Fibroblast of lung (primary cell): ENCODE data around the gene BTAF1.

Experiments
- EZH2 ChIP-seq: IDR thresholded peaks from 2 replicates; pipeline ENCODE4 v1.5.1; 2012; ENCODE audit warnings: low read length, control low read depth, mild to moderate bottlenecking; ENCODE audit errors: missing control alignments
- TF ChIP-seq, protein P1 (sequence below), 2 donors: IDR thresholded peaks in 1 of 2; conservative IDR thresholded peaks in 1 of 2; 1 replicate in 1 of 2; 2 replicates in 1 of 2; pipeline ENCODE4 v1.5.1; 2011 to 2012; ENCODE audit warnings: low read length in 2 of 2, control low read depth in 1 of 2, inconsistent platforms in 1 of 2, low read depth in 1 of 2, mild to moderate bottlenecking in 1 of 2

DNA sequence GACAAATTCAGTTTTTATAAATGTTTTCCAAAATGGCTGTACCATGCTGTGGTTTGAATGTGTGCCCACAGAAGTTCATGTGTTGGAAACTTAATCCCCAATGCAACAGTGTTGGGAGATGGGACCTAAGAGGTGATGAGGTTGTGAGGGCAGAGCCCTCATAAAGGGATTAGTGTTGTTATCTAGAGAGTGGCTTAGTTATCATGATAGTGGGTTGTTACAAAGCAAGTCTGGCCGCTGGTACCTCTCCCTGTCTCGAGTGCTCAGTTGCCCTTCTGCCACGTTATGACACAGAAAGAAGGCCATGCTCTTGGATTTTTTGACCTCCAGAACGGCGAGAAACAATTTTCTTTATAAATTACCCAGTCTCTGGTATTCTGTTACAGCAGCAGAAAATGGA, 119.0 kb downstream of the BTAF1 start:
- TF ChIP-seq, protein P1, sequence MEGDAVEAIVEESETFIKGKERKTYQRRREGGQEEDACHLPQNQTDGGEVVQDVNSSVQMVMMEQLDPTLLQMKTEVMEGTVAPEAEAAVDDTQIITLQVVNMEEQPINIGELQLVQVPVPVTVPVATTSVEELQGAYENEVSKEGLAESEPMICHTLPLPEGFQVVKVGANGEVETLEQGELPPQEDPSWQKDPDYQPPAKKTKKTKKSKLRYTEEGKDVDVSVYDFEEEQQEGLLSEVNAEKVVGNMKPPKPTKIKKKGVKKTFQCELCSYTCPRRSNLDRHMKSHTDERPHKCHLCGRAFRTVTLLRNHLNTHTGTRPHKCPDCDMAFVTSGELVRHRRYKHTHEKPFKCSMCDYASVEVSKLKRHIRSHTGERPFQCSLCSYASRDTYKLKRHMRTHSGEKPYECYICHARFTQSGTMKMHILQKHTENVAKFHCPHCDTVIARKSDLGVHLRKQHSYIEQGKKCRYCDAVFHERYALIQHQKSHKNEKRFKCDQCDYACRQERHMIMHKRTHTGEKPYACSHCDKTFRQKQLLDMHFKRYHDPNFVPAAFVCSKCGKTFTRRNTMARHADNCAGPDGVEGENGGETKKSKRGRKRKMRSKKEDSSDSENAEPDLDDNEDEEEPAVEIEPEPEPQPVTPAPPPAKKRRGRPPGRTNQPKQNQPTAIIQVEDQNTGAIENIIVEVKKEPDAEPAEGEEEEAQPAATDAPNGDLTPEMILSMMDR (conservative IDR thresholded peaks at IDR 0.05 in 1 of 2, IDR thresholded peaks at IDR 0.05 in 1 of 2; ENCODE audit: low read depth in 1 of 2, low read length in 2 of 2) = no peak
- no peak for TF ChIP-seq EZH2
